Activated CD4-positive, alpha-beta T cell treated with anti-CD3 and anti-CD28 coated beads, Interleukin-10, Interleukin-2, amounts not matched to agents 100 ng/mL and 50 ng/mL, durations not matched to agents 16 hours and 8 hours (primary cell): ENCODE results near the gene ZNF512B.
A peak's percentile ranks its signal among the peaks of the same experiment; 100 is the strongest.
"Not testable (repeated sequence)": the region's sequence is repeated elsewhere in the genome, so short reads cannot be mapped to it uniquely, and the experiment has no call there.

Experiments used
- DNase-seq: peaks from one replicate; pipeline ENCODE4 v3.0.0-alpha.2; 2020

Gene ZNF512B

GRCh38 chr20:63963348-63963741 lies 6.4 kb downstream of the ZNF512B start:
- no peak for DNase-seq

DNA sequence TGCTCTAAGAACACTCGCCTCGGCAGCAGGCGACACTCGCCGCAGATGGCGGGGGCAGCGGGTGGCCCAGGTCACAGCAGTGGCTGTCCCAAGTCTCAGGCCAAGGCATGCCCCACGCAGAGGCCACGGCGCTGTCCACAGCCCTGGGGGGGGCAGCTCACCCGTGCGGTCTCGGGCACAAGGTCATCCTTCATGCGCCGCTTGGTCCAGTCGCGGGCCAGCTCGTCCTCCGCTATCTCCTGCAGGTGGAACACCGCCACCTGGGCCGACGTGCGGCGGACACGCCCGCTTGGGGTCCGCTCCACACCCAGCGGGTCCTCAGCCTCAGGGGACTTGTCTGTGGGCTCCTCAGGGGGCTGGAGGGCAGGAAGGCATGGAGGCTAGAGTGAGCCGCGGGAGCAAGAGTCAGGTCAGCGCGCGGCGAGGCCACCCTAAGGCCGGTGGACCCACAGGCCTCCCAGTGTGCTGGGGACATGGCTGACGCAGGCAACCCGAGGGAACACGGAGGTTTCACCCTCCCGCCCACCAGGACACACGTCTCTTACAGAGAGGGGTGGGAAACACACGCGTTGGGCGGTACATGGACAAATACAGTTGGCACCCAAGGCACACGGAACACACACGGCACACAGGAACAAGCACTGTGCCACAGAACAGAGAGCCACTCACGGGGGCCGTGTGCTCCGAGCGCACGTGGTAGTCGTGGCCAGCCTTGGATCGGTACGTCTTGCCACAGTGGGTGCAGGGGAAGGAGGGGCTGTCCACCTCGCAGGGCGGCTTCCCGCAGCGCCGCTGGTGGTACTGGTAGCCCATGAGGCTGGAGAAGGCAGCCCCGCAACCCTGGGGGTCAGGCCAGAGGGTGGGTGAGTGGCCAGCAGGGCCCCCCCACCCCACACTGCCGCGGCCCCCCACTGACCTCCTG lies 7.0 kb downstream of the ZNF512B start:
- no peak for DNase-seq

GRCh38 chr20:63961664-63962425 lies 7.9 kb downstream of the ZNF512B start:
- no peak for DNase-seq

DNA sequence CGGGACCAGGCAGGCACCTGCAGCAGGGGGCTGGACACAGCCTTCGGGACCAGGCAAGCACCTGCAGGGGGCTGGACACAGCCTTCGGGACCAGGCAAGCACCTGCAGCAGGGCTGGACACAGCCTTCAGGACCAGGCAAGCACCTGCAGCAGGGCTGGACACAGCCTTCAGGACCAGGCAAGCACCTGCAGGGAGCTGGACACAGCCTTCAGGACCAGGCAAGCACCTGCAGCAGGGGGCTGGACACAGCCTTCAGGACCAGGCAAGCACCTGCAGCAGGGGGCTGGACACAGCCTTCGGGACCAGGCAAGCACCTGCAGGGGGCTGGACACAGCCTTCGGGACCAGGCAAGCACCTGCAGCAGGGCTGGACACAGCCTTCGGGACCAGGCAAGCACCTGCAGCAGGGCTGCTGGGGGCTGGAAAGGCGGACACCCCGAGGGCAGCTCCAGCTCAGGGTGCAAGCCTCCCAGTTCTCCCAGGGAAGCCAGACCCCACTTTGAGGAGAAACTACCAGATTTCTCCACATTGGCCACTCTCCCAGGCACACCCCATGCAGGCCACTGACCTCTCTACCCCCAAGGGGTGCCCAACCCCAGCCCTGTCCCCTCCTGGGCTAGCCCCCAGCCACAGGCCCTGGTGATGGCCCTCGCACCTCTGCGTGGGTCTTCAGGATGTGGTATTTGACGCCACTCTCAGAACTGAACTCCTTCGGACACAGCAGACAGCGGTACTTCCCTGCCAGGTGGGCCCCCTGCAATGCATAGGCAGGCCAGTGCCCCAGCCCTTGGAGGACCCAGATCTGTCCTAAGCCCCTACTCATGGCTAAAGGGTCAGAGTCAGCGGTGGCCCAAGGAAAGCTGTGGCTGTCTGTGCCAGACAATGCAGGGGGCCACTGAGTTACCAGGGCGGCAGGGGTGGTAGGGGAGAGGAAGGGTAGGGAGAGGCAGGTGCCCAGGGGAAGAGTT lies 8.8 kb downstream of the ZNF512B start:
- DNase-seq = not testable (repeated sequence)

GRCh38 chr20:63959699-63960075 lies 10.0 kb downstream of the ZNF512B start:
- DNase-seq = no peak

- DNase-seq = no peak
Measured at GRCh38 chr20:63958964-63959698, 10.6 kb downstream of the ZNF512B start.

DNA sequence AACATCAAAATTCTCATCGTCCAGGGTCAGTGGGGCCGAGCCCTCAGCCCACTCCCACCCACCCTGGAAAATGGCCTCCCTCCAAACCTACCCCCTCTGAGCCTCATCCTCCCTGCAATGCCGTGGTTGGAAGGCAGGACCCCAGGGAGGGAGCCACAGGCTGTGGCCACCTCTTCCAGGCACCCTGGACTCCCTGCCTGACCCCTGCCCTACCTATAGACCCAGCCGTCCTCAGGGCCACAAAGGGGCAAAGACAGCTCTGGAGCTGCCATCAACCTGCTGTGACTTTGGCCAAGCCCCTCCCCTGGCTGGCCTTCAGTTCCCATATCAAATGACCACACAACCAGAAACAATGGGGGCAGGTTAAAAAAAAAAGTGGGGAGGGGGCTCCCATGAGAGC lies 11.3 kb downstream of the ZNF512B start:
- DNase-seq = no peak

- peak; percentile 58 for DNase-seq
Measured at GRCh38 chr20:63957690-63958441, 11.9 kb downstream of the ZNF512B start.

DNA sequence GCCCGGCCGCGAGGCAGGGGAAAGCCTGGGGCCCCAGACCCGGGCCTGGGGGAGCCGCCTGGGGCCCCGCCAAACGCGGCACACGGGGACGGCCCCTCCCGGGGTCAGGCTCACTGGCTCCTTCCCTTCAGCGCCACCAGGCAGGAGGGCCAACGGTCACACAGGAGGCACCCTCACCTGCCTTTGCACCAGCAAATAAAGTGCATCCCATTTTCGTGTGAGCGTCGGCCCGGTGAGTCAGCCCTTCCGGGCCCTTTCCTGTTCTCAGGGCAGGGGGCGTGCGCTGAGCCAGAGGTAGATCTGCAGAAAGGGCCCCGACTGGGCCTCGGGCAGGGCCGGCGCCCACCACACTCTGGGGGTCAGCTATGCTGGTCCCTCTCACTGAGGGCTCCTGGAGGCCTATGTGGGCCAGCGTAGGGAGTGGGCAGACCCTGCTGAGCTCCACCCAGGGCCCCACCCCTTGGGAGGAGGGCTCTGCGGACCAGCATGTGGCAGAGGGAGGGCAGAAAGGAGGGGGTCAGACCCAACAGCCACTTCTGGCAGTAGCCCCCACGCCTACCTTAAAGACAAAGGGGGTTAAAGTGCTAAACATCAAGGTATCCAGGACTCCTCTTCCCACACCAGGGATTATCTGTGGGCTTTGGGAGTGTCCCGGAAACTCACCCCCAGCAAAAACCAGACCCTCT lies 12.6 kb downstream of the ZNF512B start:
- peak; percentile 84 for DNase-seq

GRCh38 chr20:63956664-63957003 lies 13.1 kb downstream of the ZNF512B start:
- no peak for DNase-seq

DNA sequence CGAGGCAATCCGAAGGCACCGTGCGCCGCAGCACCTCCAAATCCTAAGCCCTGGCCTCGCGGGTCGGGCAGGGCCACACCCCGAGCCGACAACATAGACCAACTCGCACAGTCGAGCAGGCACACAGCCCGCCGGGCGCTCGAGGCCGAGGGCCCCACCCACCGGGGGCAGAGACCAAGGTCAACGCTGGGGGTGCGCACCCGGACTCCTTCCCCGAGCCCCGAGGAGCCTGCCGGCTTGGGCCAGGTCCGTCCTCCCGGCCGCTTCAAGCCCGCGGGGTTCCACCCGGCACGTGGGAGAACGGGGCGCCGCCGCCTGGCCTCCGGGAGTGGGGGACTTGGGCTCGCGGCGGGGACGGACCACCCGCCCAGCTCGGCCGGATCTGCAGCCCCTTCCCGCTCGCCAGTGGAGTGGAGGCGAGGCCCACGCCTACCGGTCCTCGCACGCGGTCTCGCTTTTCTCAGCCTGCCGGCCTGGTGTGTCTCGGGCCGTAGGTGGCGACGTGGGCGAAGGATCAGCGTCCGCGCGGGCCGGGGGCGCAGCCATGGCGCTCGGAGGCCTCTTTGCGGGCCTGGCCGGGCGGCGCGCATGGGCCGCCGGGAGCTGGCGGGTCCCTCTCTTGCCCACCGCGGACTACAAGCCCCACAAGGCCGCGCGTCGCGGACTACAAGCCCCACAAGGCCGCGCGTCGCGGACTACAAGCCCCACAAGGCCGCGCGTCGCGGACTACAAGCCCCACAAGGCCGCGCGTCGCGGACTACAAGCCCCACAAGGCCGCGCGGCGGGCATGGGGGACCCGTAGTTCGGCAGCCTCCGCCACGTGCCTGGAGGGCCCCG lies 13.7 kb downstream of the ZNF512B start, which contains the start of gene UCKL1:
Gene UCKL1 (minus strand): TSS at position 590 of the 837 bp plus-strand sequence. CDS start 44 bp downstream, at position 546.
- DNase-seq = peak; percentile 95

DNA sequence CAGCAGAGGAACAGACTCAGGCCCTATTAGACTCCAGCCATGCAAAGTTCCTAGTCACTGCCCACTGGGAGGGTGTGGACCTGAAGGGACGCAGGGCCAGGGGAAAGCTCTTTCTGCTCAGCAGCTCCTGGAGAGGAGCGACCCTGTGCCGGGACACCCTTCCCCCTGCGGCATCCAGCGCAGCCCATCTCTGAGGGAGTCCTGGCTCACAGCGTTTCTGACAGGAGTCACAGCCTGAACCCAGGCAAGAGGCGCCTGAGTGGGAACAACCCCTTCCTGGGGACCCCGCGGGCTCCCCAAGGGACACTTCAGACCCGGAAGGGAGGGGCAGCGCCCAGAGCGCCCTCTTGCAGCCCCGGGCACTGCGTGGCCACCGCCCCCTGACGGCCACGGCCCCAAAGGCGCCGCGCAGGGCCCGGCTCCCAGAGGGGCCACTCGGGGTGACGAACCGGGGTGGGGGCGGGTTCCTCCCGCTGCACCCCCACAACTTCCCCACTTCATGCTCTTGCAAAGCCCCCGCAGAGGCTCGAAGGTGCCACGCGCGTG lies 14.4 kb downstream of the ZNF512B start:
- peak; percentile 45 for DNase-seq

- DNase-seq = no peak
Measured at GRCh38 chr20:63953764-63954429, 15.8 kb downstream of the ZNF512B start.

DNA sequence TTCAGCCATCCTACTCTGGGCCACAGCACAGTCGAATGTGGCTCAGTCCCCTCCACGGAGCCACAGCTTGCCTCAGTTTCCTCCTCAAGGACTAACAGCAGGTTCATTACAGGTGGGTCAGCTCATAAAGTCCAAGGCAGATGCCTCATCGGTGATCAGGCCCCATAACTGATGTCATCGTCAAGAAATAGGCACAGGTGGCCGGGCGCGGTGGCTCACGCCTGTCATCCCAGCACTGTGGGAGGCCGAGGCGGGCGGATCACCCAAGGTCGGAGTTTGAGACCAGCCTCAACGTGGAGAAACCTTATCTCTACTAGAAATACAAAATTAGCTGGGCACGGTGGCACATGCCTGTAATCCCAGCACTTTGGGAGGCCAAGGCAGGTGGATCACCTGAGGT lies 17.0 kb downstream of the ZNF512B start:
- no peak for DNase-seq

GRCh38 chr20:63952210-63952535 lies 17.6 kb downstream of the ZNF512B start:
- DNase-seq = no peak

- no peak for DNase-seq
Measured at GRCh38 chr20:63951398-63952209, 18.1 kb downstream of the ZNF512B start.

DNA sequence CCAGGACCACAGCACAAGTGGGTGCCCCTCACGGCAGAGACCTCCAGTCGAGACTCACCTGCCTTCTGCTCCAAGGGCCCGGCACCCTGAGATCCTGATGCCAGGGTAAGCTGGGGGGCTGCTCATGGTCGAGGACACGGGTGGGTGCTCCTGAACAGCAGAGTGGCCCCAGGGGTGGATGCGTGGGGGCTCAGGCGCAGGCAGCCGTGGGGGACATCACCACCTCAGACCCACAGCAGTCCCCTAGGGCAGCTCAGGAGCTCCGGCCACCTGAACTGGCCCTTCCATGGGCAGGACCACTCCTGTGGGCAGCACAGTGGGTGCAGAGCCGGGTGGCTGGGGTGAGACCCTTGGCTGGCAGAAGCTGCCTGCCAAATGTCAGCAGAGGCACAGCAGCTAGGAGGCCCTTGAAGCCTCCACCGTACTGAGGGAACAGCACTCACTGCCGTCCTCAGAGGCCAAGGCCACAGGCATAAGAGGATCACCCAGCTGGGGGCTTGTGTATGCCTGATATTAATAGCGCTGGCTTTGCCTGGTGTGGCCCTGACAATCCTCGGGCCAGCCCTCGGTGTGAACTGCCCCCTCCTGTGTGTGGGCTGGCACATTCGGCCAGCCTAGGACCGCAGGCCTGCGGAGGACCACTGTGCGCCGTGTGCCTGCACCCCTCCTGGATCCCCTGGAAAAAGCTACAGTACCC lies 18.9 kb downstream of the ZNF512B start:
- DNase-seq = no peak
